Central memory CD8-positive, alpha-beta T cell (primary cell): ENCODE results near the gene SNCG.
"Not testable (repeated sequence)": the region's sequence is repeated elsewhere in the genome, so short reads cannot be mapped to it uniquely, and the experiment has no call there.

Experiments
- ATAC-seq: fragments of 150-1000 bp; cut with Tn5 transposase; replicated peaks from 2 replicates; pipeline ENCODE4 v1.10.0; 2022; ENCODE audit warnings: mild to moderate bottlenecking, moderate FRiP score, moderate number of reproducible peaks; ENCODE audit not compliant: poor library complexity, severe bottlenecking; ENCODE audit errors: extremely low read depth
- DNase-seq, 2 donors: peaks; one replicate each; pipeline ENCODE4 v3.0.0; 2021; ENCODE audit warnings: low spot score in 2 of 2
- H3K27ac Mint-ChIP-seq: one replicate; pipeline ENCODE4 v1.8.0; 2022; ENCODE audit warnings: low read depth, mild to moderate bottlenecking, moderate library complexity, mixed read lengths
- H3K27me3 Mint-ChIP-seq: one replicate; pipeline ENCODE4 v1.8.0; 2022; ENCODE audit warnings: mixed read lengths
- H3K36me3 Mint-ChIP-seq: one replicate; pipeline ENCODE4 v1.8.0; 2022; ENCODE audit warnings: mild to moderate bottlenecking, moderate library complexity, mixed read lengths; ENCODE audit not compliant: insufficient read depth
- H3K4me1 Mint-ChIP-seq: one replicate; pipeline ENCODE4 v1.8.0; 2022; ENCODE audit warnings: mixed read lengths
- H3K4me3 Mint-ChIP-seq: one replicate; pipeline ENCODE4 v1.8.0; 2022; ENCODE audit warnings: mild to moderate bottlenecking, moderate library complexity, mixed read lengths
- H3K9me3 Mint-ChIP-seq: one replicate; pipeline ENCODE4 v1.8.0; 2022; ENCODE audit warnings: mixed read lengths

The SNCG gene

DNA sequence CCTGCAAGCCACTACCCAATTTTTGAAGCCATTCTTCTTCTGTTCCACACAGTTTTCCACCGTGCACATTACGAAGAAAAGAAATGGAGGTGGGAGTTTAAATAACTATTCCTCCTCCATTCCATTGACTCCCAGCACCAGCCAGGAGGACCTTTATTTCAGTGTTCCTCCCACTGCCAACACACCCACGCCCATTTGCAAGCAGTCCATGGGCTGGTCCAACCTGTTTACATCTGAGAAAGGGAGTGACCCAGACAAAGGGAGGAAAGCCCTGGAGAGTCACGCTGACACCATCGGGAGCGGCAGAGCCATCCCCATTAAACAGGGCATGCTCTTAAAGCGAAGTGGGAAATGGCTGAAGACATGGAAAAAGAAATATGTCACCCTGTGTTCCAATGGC is 49.9 kb downstream of the SNCG start:
- not testable (repeated sequence) for DNase-seq, H3K4me1 Mint-ChIP-seq, H3K9me3 Mint-ChIP-seq, H3K27me3 Mint-ChIP-seq, ATAC-seq, H3K4me3 Mint-ChIP-seq, H3K27ac Mint-ChIP-seq, H3K36me3 Mint-ChIP-seq

DNA sequence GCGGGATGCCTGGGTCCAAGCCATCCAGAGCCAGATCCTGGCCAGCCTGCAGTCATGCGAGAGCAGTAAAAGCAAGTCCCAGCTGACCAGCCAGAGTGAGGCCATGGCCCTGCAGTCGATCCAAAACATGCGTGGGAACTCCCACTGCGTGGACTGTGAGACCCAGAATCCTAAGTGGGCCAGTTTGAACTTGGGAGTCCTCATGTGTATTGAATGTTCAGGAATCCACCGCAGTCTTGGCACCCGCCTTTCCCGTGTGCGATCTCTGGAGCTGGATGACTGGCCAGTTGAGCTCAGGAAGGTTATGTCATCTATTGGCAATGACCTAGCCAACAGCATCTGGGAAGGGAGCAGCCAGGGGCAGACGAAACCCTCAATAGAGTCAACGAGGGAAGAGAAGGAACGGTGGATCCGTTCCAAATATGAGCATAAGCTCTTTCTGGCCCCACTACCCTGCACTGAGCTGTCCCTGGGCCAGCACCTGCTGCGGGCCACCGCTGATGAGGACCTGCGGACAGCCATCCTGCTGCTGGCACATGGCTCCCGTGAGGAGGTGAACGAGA is 50.8 kb downstream of the SNCG start:
- H3K27me3 Mint-ChIP-seq, H3K36me3 Mint-ChIP-seq, H3K4me1 Mint-ChIP-seq, H3K9me3 Mint-ChIP-seq, H3K4me3 Mint-ChIP-seq, H3K27ac Mint-ChIP-seq, ATAC-seq, DNase-seq: not testable (repeated sequence)
